NCI-H146 treated with DMSO at 0.1 percent for 48 hours (cell line): ENCODE measurements around the gene FOLR1.

ENCODE experiments used
- DNase-seq: peaks from one replicate; lab custom pipeline; 2025; ENCODE audit not compliant: unreplicated experiment; lab: John Stamatoyannopoulos, UW

Gene FOLR1

GRCh38 chr11:72245263-72245816 is 53.4 kb downstream of the FOLR1 start:
- DNase-seq, result no peak
